AG04449 (cell line): Measurements from ENCODE around the gene SPP2.

ENCODE experiments used
- CTCF ChIA-PET: fragments of 350-600 bp; formaldehyde crosslinking; extraction: SDS; loops from one replicate; lab custom pipeline; 2021; ENCODE audit warnings: antibody characterized with exemption; lab: Yijun Ruan, JAX
- POLR2A ChIA-PET: fragments of 400-600, 350-600 bp; formaldehyde crosslinking; extraction: SDS; loops from one replicate; lab custom pipeline; 2020; ENCODE audit warnings: antibody characterized with exemption, inconsistent platforms; lab: Yijun Ruan, JAX
- DNase-seq: peaks from one replicate; pipeline ENCODE4 v3.0.0-alpha.2; 2010; ENCODE audit warnings: low read depth, low spot score
- H3K4me3 ChIP-seq: 2 replicates; pipeline ENCODE4 v1.5.1; 2011; ENCODE audit warnings: low read depth, mild to moderate bottlenecking, control low read depth, low read length
- CTCF ChIP-seq: IDR thresholded peaks from one replicate; pipeline ENCODE4 v1.5.1; 2011; ENCODE audit warnings: mild to moderate bottlenecking, moderate library complexity, low read length, control low read depth, inconsistent platforms; ENCODE audit not compliant: insufficient read depth; ENCODE audit errors: missing control alignments

SPP2 gene

GRCh38 chr2:234061624-234062257 lies 11.2 kb downstream of the SPP2 start:
- no peak overlapping the region for H3K4me3 ChIP-seq
- ChIA-PET POLR2A (no interaction called here), CTCF (no interaction called here)
- no peak for TF ChIP-seq CTCF
- no peak for DNase-seq

GRCh38 chr2:234066587-234066986 lies 16.1 kb downstream of the SPP2 start:
- no peak overlapping the region for H3K4me3 ChIP-seq
- TF ChIP-seq CTCF, result no peak
- no peak for DNase-seq
- POLR2A ChIA-PET, result no interaction called here
- CTCF ChIA-PET, result no interaction called here

- CTCF ChIA-PET, result interaction anchor here (1.2 kb wide), 2 partner anchors 94 to 474 kb away, joined by 3 to 4 read pairs; no protein-coding TSS in a partner anchor
- POLR2A ChIA-PET, result no interaction called here
- no peak overlapping the region for H3K4me3 ChIP-seq
- no peak for DNase-seq
- TF ChIP-seq CTCF, result no peak
These were observed 21.2 kb downstream of the SPP2 start for GRCh38 chr2:234071664-234072063.

- CTCF ChIA-PET, result interaction anchor here (1.2 kb wide), 1 partner anchor 95 kb away, joined by 3 read pairs; no protein-coding TSS in a partner anchor
- no peak for DNase-seq
- no peak overlapping the region for H3K4me3 ChIP-seq
- POLR2A ChIA-PET, result no interaction called here
- no peak for TF ChIP-seq CTCF
These were observed 22.0 kb downstream of the SPP2 start for GRCh38 chr2:234072454-234072853.

- DNase-seq, result no peak
- POLR2A ChIA-PET, result no interaction called here
These were observed 24.4 kb downstream of the SPP2 start for GRCh38 chr2:234074751-234075517.

More at GRCh38 chr2:234074751-234075517, 24.4 kb downstream of the SPP2 start:
- H3K4me3 ChIP-seq, result no peak overlapping the region
- CTCF ChIA-PET, result interaction anchor here (1.0 kb wide), 1 partner anchor 94 kb away, joined by 3 read pairs; no protein-coding TSS in a partner anchor
- no peak for TF ChIP-seq CTCF
